Stimulated activated CD8-positive, alpha-beta memory T cell treated with anti-CD3 and anti-CD28 coated beads, Interleukin-4, amount 100 ng/mL, for 4 hours (primary cell): ENCODE measurements around the gene RAD51.

Source experiments
- DNase-seq, 2 donors: peaks; one replicate each; pipeline ENCODE4 v3.0.0-alpha.2; 2020; ENCODE audit warnings: low read depth in 2 of 2, low spot score in 1 of 2

Gene RAD51

DNA sequence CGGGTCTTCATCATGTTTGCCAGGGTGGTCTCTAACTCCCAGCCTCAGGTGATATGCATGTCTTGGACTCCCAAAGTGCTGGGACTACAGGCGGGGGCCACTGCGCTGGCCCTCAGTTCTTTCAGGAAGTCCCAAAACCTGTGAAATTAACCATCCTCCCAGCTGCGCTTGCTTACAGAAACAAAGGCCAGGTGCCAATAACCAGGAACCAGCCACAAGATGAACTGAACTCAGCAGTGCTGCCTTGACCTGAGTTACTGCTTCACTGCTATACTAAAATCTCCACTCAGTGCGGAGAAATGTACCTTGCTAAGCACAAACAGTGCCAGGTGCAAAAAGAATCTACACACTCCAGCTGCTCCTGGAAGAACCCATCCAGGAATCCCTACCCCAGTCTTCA, 65.0 kb downstream of the RAD51 start:
- DNase-seq = no peak

GRCh38 chr15:40762919-40763800, 68.2 kb downstream of the RAD51 start:
- no peak for DNase-seq

GRCh38 chr15:40763801-40764628, 69.0 kb downstream of the RAD51 start, which contains the start of gene GCHFR:
GCHFR (plus strand) TSS chr15:40764068; CDS start chr15:40764181, 113 bp downstream.
- DNase-seq = peak in 1 of 2 donors; percentile 36

DNA sequence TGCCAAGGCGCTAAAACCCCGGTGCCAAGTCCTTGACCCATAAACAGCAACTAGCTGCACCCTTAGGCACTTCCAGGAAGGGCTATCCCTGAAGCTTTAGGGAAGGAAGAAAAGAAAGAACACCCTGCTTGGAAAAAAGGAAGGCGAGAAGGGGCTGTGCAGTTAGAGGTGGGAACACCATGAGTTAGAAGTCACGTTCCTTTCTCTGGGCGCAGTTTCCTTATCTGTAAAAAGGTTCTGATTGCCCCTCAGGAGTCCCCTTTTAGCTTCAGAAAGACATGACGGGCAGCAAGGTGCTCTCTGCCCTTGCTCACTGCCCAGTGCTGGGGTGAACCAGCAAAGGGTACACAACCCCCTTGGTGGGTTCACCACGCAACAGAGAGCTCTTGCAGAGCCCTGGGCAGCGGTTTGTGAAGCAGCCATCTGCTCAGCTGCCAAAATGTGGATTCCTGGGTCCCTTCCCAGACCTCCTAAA, 69.7 kb downstream of the RAD51 start:
- no peak for DNase-seq

DNA sequence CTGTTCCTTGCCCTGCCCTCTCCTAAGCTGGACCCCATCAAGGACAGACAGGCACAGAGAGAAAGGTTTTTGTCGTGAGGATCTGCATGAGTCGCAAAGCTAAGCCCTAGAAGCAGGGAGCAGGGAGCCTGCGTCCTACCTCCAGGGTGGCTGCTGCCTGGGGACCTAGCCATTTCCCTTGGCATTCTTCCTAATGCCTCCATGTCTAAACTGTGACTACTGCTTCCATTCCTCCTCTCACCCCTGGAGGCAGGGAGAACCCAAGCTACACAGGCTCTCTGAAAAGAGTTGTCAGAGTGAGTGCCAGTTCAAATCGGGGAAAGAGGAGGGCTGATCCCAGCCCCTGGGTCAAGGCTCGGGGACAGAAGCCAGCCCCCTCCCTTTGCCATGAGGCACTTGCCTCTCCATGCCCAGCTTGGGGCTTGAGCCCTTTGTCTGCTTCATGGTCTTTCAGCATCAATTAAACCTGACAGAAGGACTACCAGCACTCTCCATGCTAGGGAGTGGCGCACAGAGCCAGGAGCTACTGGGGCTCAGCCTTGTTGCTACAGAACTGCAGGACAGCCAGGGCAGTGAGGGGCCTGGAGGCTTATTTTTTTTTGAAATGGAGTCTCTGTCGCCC, 71.3 kb downstream of the RAD51 start:
- no peak for DNase-seq

DNA sequence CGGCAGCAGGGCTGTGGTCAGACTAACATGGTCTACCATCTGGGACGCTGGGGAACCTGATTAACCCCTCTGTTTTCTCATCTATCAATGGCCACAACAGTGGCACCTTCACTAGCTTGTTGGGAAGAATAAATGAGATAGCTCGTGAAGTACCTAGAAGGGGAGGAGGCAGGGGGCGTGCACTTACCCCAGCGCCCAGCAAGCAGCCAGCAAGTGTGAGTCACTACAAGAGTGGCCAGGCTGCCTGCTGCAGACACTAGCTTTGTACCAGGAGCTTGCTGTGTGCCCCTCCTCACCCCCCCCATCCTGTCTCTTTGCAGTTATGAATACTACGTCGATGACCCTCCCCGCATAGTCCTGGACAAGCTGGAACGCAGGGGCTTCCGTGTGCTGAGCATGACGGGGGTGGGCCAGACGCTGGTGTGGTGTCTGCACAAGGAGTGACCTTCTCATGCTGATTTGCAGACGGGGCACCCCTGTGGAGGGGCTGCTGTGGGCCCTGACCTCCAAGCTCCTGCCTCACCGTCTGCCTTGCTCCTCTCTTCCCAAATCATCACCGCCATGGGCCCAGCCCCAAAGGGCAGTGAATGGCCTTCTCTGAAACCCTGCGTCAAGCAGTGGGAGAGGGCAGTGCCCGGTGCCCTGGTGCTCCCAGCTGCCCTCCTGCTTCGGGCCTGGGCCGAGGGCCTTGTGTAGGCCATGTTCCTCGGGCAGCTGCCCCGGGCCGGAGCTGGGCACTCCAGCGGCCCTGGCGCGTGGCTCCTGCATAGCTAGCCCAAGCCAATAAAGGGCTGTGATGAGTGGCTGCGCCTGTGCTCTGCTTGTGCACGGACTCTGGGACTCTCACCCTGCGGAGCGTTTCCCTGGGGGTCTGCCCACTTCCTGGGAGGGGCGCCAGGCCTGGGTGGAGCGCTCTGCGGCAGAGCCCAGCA, 72.2 kb downstream of the RAD51 start:
- no peak for DNase-seq

DNA sequence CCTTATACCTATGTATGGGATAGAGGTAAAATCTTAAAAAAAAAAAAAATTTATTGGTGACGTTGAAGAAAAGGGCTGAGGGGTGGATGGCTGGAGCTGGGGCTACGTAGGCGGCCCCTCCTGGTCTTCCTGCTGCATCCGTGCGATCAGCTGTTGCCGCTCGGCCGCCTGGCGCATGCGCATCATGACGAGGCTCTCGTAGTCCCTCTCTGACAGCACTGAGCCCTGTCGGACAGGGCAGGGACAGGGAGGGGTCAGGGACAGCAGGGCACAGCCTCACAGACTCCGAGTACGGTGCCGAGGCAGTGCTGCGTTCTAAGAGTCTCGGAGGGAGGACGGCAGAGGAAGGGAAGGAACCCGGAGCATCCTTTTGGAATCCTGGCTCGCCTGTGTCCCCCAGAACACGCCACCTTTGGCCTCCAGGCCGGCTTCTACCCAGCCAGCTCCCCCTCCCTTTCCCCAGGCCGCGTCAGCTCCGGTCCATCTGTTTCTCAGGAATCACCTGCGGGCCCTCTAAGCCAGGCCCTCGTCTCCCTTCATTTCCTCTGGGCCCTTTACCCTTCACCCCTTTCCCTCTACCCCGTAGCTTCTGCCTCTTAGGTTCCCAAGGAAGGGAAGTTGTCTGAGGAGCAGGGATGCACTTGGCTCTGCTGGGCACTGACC, 73.0 kb downstream of the RAD51 start:
- no peak for DNase-seq

DNA sequence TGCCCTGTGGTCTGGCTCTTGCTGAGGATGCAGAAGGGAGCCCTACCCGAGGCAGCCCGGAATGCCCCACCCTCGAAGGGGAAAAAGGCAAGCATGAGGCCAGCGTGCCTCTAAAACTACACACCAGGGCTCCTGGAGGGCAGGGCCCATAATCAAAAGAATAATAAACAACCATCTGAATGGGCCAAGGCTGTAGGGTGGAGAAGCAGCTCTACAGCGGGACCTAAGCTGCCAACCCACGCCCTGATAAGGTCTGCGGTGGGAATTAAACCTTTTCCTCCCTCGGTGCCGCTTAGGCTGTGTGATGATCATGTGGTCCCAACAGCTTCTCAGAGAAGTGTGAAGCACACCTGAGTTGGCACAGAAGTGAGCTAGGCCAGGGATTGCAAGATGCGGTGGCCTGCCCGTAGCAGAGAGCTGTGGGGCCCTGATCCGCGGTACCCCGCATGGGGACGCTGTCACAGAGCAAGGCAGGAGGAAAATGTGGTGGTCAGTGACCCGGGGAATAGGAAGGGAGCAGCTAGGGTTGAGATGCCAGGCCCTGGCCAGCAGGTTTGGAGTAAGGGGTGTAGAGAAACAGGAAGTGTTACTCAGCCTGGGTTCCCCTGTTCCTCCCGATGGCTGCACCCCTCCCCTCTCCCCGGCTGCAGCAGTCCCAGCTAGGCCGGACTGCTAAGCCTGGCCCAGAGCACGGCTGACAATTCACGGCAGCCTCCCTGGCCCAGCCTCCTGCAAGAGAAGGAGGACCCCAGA, 73.7 kb downstream of the RAD51 start:
- no peak for DNase-seq

DNA sequence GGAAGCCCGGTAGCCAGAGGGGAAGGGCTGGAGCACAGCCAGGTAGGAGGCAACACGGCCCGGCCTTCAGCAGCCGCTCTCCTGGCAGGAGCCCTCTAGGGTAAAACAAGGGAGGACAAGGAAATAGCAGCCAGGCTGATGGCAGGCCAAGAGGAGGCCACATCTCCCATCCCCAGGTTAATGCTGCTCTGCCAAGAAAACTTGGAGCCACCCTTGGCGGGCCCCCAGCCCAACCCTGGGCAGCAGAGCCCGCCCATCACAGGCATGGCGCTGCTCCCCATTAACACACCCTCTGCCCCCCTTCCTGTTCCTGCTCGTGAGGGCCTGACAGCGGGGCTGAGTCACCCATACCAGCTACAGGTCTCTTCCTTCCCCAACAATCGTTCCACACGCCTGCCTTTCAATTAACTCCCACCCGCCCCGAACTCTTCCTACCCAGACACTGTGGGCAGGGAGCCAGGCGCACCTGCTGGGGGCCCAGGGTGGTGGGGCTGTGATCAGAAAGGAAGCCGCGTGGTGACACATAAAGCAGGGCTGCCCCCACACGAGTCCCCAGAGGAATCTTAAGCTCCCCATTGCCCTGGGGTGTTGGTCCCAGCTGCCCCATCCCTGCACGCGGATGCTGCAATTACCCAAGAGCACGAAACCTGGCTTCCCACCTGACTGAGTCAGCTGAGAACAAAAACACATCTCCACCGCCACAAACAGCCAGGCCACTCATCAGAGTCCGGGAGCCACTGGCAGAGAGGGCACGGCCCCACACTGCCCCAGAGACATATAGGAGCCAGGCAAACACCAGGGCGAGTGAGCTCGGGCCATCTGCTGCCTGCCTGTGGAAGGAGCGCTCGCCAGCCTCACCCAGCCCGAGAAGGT, 74.5 kb downstream of the RAD51 start, which contains the start of gene C15orf62:
Gene C15orf62, plus strand, starts transcription at position 707 of the 873 bp plus-strand sequence. CDS start 516 bp downstream, outside the sequence.
- DNase-seq = peak; percentile 57 to 73

- no peak for DNase-seq
These were observed 75.3 kb downstream of the RAD51 start for GRCh38 chr15:40770147-40770721.

DNA sequence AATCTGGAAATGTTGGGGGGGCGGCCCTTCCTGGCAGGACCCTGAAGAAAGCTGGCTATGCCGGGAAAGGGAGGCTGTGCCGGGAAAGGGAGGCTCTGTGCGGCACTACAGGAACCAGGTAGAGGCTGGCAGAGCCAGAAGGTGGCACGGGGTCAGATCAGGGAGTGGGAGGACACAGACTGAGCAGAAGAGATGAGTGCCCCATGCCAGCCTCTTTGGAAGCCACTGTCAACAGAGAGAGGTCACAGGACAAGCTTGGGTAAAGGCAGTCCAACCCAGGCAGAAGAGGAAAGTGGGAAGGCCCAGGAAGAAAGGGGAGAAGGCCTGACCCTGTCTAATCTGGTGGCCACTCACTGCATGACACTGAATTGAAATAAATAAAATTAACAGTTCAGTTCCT, 76.3 kb downstream of the RAD51 start:
- no peak for DNase-seq

GRCh38 chr15:40772014-40772413, 77.0 kb downstream of the RAD51 start:
- DNase-seq = no peak

DNA sequence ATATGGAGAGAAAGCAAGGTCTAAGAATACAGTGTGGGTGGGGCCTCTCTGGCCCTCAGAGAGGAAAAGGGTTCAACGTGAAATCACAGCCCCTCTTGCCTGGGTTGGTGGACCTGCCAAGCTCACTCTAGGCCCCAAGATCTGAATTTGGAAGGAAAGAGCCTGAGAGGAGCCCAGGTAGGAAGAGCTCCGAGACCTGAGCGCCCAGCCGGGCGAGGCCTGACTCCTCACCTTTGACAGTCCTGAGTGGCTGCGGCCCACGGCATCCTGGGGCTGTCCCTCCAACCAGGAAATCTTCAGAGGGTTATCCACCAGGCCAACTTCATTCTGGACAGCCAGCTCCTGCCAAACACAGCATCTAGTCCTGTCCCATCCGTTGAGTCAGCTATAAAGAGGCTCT, 78.5 kb downstream of the RAD51 start:
- DNase-seq = no peak

DNA sequence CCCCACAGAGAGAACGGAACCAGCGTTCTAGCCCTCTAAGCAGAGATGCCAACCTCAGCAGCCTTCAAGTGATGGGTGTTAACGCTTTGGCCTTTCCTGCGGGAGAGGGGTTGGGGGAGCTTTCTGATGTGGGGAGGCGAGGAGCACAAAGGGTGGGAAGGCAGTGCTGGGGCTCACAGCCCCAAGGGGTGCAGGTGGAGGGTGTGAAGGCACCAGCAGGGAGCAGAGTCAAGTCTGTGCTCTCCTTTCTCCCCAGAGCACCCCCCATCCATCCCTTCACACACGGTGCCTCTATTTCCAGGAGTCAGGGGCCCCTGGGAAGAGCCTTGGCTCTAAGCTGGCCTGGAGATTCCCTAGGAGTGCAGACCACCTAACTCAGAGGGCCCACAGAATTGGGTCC, 78.9 kb downstream of the RAD51 start:
- DNase-seq = no peak

DNA sequence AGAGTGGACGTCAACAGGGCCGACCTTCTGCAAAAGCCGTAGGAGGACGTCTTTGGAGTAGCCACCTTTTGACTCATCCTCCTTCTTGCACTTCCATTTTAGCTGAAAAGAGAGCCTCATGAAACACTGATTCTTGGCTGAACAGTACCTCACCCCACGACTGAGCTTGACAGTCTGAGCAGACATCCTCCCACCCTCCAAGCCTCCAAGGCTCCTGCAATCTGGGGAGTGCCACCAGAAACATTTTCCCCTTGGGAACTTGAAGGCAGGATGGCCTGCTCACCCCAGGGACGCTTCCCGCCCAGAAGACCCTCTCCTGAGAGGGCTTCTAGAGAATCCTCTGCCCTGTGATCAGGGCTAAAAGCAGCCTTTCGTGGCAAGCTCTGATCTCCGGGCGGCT, 80.0 kb downstream of the RAD51 start:
- no peak for DNase-seq

GRCh38 chr15:40775740-40776536, 81.0 kb downstream of the RAD51 start:
- DNase-seq = no peak
